Activated T-cell treated with anti-CD3 and anti-CD28 coated beads for 4 hours (primary cell): ENCODE data around the gene GSKIP.

Source experiments
- DNase-seq: peaks from one replicate; pipeline ENCODE4 v3.0.0-alpha.2; 2020

Gene GSKIP

GRCh38 chr14:96421236-96421635 lies 57.9 kb downstream of the GSKIP start:
- DNase-seq: no peak

DNA sequence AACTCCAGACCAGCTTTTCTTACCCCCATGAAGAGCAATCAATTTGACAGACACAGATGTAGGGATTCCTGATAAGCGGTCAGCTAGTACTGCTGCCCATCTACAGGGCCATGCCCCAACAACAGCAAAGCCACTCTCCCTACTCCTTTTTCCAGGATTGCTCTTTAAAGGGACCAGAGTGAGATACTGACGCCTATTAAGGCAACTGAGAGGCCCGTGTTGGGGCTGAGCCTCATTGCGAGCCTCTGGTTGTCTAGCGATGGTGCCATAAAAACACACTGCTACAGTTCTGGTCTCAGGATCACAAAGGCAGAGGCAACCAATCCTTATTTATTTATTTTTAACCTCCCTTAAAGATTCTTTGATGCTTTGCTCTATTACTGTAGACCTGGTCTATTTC lies 59.7 kb downstream of the GSKIP start:
- DNase-seq: no peak

- no peak for DNase-seq
Measured at GRCh38 chr14:96423446-96424108, 60.3 kb downstream of the GSKIP start.

DNA sequence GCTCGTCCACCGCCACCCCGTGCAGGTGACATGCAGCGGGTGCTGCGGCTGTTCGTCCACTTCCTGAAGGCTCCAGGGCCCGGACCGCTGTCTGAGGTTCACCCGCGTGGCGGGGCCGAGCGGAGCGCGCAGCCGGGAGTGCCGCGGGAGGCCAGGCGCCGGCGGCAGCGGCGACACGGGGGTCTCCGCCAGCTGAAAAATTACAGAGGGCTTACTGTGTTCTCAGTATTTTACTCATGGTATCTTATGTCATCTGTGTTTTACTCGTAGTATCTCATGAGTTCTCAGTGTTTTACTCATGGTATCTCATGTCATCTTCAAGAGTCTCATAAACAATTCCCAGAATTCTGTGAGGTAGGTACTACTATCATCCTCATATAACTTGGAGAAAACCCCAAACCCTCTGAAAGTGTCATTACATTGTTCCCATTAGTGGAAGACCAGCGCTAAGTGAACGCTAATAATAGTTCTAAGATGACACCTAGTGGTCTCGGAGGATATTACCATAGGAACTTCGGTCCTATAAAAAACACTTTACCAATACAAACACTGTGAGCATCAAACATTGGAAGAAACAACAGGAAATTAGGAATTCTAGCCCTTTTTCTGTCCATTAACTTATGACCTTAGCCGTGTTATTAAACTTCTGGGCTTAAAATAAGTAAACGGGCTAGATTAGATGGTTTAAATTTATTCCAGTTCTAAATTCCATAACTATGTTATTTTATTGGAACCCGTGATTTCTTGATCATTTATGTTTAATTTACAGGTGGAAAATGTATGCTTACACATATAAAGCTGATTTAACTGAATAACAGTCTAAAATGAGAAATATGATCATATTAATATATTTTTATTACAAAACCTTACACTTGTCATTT lies 61.0 kb downstream of the GSKIP start:
- DNase-seq: peak; percentile 11

- no peak for DNase-seq
Measured at GRCh38 chr14:96434040-96434439, 70.7 kb downstream of the GSKIP start.
